Progenitor cell of endocrine pancreas (in vitro differentiated cells): Measurements from ENCODE around the gene TRIM65. TPM values are rescaled to one million over a fixed set of nuclear protein-coding genes. Genes with fewer than 3 reads are reported as not detected.

Source experiments
- DNase-seq: peaks from one replicate; pipeline ENCODE4 v3.0.0; 2021; ENCODE audit warnings: low spot score; ENCODE audit not compliant: unreplicated experiment
- H3K27ac Mint-ChIP-seq: 2 replicates; pipeline ENCODE4 v1.8.0; 2021; ENCODE audit warnings: mild to moderate bottlenecking, moderate library complexity, mixed read lengths
- H3K27me3 Mint-ChIP-seq: 2 replicates; pipeline ENCODE4 v1.8.0; 2021; ENCODE audit warnings: mixed read lengths
- H3K36me3 Mint-ChIP-seq: 2 replicates; pipeline ENCODE4 v1.8.0; 2022; ENCODE audit warnings: mixed read lengths; ENCODE audit not compliant: insufficient read depth
- H3K4me1 Mint-ChIP-seq: 2 replicates; pipeline ENCODE4 v1.8.0; 2021; ENCODE audit warnings: low read depth, mixed read lengths
- H3K4me3 Mint-ChIP-seq: 2 replicates; pipeline ENCODE4 v1.8.0; 2021; ENCODE audit warnings: low read depth, mild to moderate bottlenecking, moderate library complexity, mixed read lengths
- H3K9me3 Mint-ChIP-seq: 2 replicates; pipeline ENCODE4 v1.8.0; 2021; ENCODE audit warnings: low read depth, mixed read lengths
- total RNA-seq: library from RNA; stranded (reverse); gene quantifications from 2 replicates; pipeline ENCODE4 v1.2.1, GENCODE V29; 2021
- TF ChIP-seq, protein P1 (sequence below): fragments of 200-600 bp; sonication (generic); IDR thresholded peaks from one replicate; pipeline ENCODE4 v1.5.0; 2021; ENCODE audit warnings: antibody characterized with exemption, mild to moderate bottlenecking; ENCODE audit not compliant: unreplicated experiment

Gene TRIM65
- total RNA-seq, 1 donor from 2014 or later = 17.1 TPM

DNA sequence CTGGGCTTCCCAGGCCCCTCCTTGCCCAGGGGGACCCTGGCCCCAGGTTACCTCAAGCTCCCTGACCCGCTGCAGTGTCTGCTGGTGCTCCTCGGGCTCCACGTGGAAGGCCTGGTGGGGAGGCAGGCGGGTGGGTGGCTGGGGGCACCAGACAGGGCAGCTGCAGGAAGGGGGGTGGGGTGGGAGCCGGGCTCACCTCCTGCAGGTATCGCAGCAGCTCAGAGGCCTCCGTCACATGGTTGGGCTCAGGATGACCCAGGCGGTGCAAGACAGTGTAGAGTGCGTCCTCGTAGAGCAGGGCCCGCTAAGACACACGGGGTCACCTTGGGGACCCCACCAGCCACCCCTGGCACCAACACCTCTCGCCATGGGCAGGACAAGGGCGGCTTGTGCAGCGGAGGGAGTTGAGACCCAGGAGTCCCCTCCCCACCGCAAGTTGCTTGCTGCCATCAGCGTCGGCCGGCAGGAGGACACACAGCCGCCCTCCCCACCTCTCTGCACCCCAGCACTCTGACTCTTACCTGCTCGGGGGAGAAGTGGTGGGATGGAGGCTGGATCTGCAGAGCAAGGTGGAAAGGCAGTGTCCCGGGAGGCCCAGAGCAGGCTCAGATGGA lies 53.7 kb downstream of the TRIM65 start:
- TF ChIP-seq, protein P1, sequence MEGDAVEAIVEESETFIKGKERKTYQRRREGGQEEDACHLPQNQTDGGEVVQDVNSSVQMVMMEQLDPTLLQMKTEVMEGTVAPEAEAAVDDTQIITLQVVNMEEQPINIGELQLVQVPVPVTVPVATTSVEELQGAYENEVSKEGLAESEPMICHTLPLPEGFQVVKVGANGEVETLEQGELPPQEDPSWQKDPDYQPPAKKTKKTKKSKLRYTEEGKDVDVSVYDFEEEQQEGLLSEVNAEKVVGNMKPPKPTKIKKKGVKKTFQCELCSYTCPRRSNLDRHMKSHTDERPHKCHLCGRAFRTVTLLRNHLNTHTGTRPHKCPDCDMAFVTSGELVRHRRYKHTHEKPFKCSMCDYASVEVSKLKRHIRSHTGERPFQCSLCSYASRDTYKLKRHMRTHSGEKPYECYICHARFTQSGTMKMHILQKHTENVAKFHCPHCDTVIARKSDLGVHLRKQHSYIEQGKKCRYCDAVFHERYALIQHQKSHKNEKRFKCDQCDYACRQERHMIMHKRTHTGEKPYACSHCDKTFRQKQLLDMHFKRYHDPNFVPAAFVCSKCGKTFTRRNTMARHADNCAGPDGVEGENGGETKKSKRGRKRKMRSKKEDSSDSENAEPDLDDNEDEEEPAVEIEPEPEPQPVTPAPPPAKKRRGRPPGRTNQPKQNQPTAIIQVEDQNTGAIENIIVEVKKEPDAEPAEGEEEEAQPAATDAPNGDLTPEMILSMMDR = no peak
- Mint-ChIP-seq H3K27me3 (no peaks in the 10 kb centered on the region), H3K4me1 (peaks cover 12% of the 10 kb centered on the region), H3K4me3 (no peak overlapping the region), H3K36me3 (peaks cover 4% of the 10 kb centered on the region), H3K9me3 (no peaks in the 10 kb centered on the region), H3K27ac (no peak overlapping the region)
- DNase-seq = no peak

DNA sequence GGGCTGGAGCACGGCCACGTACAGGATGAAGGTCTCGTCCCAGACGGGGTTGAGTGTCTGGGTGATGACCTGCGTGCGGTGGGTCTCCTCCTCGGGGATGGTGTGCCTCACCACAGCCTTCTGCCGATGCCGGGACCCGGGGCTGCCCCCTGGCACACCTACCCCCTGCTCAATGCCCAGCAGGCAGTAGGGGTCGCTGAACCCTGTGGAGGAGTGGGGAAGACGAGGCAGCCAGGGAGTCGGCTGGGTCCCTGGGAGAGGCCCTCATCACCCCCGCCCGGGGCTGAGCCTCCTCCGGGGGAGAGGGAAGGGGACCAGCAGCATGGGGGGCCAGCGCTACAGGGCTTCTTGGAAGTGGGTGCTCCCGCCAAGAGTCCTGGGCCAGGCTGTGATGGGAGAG lies 54.3 kb downstream of the TRIM65 start:
- H3K36me3 Mint-ChIP-seq = peaks cover 2% of the 10 kb centered on the region
- DNase-seq = no peak
- no peaks in the 10 kb centered on the region for H3K27me3 Mint-ChIP-seq
- no peak overlapping the region for H3K27ac Mint-ChIP-seq
- TF ChIP-seq, protein P1 = no peak
- H3K4me3 Mint-ChIP-seq = no peak overlapping the region
- no peaks in the 10 kb centered on the region for H3K9me3 Mint-ChIP-seq
- H3K4me1 Mint-ChIP-seq = peaks cover 12% of the 10 kb centered on the region

DNA sequence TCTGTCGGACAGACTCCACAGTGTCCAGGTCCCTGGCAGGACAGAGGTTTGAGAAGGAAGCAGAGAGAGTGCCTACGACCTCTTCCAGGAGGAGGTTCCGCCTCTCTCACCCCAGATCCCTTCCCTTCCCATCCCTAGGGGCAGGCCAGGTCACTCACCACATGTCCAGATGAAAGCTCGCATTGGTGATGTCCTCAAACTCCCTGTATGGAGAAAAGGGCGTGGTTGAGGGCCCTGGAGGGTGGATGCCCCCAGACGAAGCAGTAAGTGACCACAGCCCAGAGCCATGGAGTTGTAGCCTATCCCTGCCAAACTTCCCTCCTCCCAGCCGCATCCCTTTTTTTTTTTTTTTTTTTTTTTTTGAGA lies 56.0 kb downstream of the TRIM65 start:
- no peak for DNase-seq
- Mint-ChIP-seq H3K27ac (no peak overlapping the region), H3K4me3 (no peak overlapping the region), H3K27me3 (no peaks in the 10 kb centered on the region), H3K9me3 (no peaks in the 10 kb centered on the region), H3K36me3 (peaks cover 2% of the 10 kb centered on the region), H3K4me1 (peaks cover 8% of the 10 kb centered on the region)
- TF ChIP-seq, protein P1 = no peak

DNA sequence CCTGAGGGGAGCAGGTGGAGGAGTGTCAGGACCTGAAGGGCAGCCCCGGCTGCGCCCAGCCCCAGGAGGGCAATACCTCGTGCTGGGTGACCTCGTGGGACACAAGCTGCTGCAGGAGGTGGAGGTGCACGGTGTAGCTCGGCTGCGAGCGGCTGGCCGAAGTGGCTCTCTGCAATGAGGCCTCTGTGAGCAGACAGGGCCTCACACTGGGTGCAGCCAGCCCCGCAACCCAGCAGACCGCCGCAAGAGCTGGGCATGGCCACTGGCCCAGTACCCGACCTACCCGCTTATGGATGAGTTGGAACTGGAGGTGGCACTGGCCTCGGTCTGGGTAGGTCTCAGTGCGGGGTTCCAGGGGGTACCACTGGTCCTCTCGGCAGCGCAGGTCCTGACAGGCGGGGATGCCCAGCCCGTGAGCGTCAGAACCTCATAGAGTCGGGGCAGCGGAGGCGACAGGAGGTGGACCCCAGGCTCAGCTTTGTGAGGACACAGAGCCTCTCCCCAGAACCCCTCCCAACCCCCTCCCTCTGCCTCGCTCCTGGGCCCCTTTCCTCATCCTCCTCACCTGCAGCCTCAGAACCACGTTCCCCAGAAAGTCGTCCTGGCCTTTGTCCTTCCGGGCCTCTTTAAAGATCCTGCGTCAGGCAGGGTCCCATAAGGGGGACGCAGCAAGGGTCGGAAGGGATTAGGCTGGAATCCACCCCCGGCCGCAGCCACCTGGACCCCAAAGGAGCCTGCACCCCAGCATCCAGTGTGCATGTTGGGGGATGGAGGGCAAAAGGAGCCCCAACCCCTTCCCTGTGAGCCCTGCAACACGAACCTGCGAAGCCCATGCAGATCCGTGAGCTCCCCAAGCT lies 56.6 kb downstream of the TRIM65 start:
- Mint-ChIP-seq H3K27me3 (no peaks in the 10 kb centered on the region), H3K4me1 (peaks cover 2% of the 10 kb centered on the region), H3K4me3 (no peak overlapping the region), H3K27ac (no peak overlapping the region), H3K36me3 (no peaks in the 10 kb centered on the region), H3K9me3 (no peaks in the 10 kb centered on the region)
- TF ChIP-seq, protein P1 = no peak
- no peak for DNase-seq

Other genes starting within 250 kb of the TRIM65 start
- 66.8 and 67.7 TPM in 2 replicates for gene RECQL5, start 229.8 kb downstream of the TRIM65 start, total RNA-seq
- 102 and 103 TPM in 2 replicates for gene SAP30BP, start 229.6 kb downstream of the TRIM65 start, total RNA-seq
- gene ITGB4, start 175.5 kb downstream of the TRIM65 start, total RNA-seq = 9.7 and 14.8 TPM in 2 replicates
- gene GALK1, start 131.8 kb downstream of the TRIM65 start, total RNA-seq = 11.2 and 12.7 TPM in 2 replicates
- gene UNK, start 112.1 kb downstream of the TRIM65 start, total RNA-seq = 70.0 and 72.8 TPM in 2 replicates
- gene UNC13D, start 52.5 kb downstream of the TRIM65 start, total RNA-seq = 2.7 and 3.1 TPM in 2 replicates
- 47.9 and 57.7 TPM in 2 replicates for gene WBP2, start 41.6 kb downstream of the TRIM65 start, total RNA-seq
- gene TRIM47, start 18.4 kb downstream of the TRIM65 start, total RNA-seq = 0.42 and 1.0 TPM in 2 replicates
- gene MRPL38, start 7.9 kb upstream of the TRIM65 start, total RNA-seq = 82.7 and 94.0 TPM in 2 replicates
- 24.8 and 29.9 TPM in 2 replicates for gene FBF1, start 44.1 kb upstream of the TRIM65 start, total RNA-seq
- 54.6 and 54.7 TPM in 2 replicates for gene ACOX1, start 82.2 kb upstream of the TRIM65 start, total RNA-seq
- 19.8 and 23.9 TPM in 2 replicates for gene TEN1, start 82.3 kb upstream of the TRIM65 start, total RNA-seq
- 17.0 and 21.6 TPM in 2 replicates for gene CDK3, start 103.9 kb upstream of the TRIM65 start, total RNA-seq
- gene EVPL, start 130.4 kb upstream of the TRIM65 start, total RNA-seq = 0.05 TPM in 1 of 2 replicates, not detected in the other
- gene SRP68, start 175.6 kb upstream of the TRIM65 start, total RNA-seq = 74.9 and 79.4 TPM in 2 replicates
- 1.0 and 1.1 TPM in 2 replicates for gene GALR2, start 177.8 kb upstream of the TRIM65 start, total RNA-seq
- gene ZACN, start 182.2 kb upstream of the TRIM65 start, total RNA-seq = 0.36 and 0.96 TPM in 2 replicates
- gene EXOC7, start 206.8 kb upstream of the TRIM65 start, total RNA-seq = 354 and 364 TPM in 2 replicates
- 18.6 and 19.0 TPM in 2 replicates for gene FOXJ1, start 244.3 kb upstream of the TRIM65 start, total RNA-seq